Lower leg skin (tissue), 3 donors: ENCODE data around the gene UBR4.

Experiments
- POLR2A ChIP-seq, 2 donors: fragments of 450-650 bp; IDR thresholded peaks; one replicate each; pipeline ENCODE4 v1.6.1; 2016 to 2017; ENCODE audit warnings: antibody characterized with exemption in 2 of 2, mild to moderate bottlenecking in 1 of 2, moderate library complexity in 1 of 2
- TF ChIP-seq, protein P1 (sequence below), 3 donors: fragments of 450-650 bp; IDR thresholded peaks; one replicate each; pipeline ENCODE4 v1.5.1; 2016; ENCODE audit warnings: antibody characterized with exemption in 3 of 3, mild to moderate bottlenecking in 3 of 3, moderate library complexity in 2 of 3

DNA sequence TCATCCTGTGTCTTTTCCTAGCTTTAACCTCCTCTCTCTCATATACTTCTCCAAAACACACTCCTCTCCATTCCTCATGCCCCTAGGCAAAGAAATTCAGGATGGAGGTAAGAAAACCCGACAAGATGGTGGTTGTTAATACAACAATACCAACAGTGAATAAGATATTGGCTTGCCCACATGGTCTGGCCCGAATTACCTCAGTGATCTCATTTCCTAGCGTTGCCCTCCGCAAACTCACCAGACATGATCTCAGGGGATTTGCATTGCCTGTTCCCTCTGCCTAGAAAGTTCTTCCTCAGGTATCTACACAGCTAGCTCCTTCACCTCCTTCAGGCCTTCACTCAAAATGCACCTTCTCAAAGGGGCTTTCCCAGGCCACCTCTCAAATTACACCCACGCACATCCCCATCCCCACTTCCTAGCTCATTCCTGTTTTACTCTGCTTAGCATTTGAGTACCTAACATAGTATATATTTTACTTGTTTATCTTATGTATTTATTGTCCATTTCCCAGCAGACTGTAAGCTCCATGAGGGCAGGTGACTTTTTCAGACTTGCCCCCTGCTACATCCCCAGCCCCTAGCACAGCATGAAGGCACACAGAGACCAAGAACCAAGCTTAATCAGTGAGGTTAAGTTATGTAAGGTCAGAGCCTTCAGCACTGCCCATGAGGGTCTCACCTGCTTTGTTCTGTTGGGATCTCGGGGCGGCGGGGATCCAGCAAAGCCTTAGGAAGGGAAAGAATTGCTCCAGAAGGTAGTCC is 10.2 kb upstream of the UBR4 start:
- TF ChIP-seq, protein P1, sequence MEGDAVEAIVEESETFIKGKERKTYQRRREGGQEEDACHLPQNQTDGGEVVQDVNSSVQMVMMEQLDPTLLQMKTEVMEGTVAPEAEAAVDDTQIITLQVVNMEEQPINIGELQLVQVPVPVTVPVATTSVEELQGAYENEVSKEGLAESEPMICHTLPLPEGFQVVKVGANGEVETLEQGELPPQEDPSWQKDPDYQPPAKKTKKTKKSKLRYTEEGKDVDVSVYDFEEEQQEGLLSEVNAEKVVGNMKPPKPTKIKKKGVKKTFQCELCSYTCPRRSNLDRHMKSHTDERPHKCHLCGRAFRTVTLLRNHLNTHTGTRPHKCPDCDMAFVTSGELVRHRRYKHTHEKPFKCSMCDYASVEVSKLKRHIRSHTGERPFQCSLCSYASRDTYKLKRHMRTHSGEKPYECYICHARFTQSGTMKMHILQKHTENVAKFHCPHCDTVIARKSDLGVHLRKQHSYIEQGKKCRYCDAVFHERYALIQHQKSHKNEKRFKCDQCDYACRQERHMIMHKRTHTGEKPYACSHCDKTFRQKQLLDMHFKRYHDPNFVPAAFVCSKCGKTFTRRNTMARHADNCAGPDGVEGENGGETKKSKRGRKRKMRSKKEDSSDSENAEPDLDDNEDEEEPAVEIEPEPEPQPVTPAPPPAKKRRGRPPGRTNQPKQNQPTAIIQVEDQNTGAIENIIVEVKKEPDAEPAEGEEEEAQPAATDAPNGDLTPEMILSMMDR (IDR thresholded peaks at IDR 0.05), result no peak
- TF ChIP-seq POLR2A (IDR thresholded peaks at IDR 0.05), result no peak
